Heart left ventricle (tissue), 16 donors: ENCODE results near the gene DSC3. TPM values are rescaled to one million over a fixed set of nuclear protein-coding genes. Genes with fewer than 3 reads are reported as not detected.
A peak's percentile ranks its signal among the peaks of the same experiment; 100 is the strongest.
"Not testable (repeated sequence)": the region's sequence is repeated elsewhere in the genome, so short reads cannot be mapped to it uniquely, and the experiment has no call there.

Experiments used
- ATAC-seq, 4 donors: fragments of 200-7000 bp; cut with Tn5 transposase; one replicate each; pipeline ENCODE4 v1.9.1; 2020 to 2022; ENCODE audit warnings: moderate library complexity in 4 of 4, mild to moderate bottlenecking in 3 of 4, moderate number of reproducible peaks in 1 of 4
- DNase-seq, 5 donors: peaks; one replicate each; pipeline ENCODE4 v3.0.0-alpha.2; 2020
- H3K27ac ChIP-seq, 12 donors: fragments of 200-600 bp; sonication (generic) in 4 of 12; one replicate each; pipeline versions ENCODE4 v1.5.0 to v1.8.0; 2016 to 2022; ENCODE audit warnings: mild to moderate bottlenecking in 2 of 12
- H3K27me3 ChIP-seq, 9 donors: fragments of 200-600 bp; sonication (generic) in 2 of 9; one replicate each; pipeline versions ENCODE4 v1.5.1 to v1.8.0; 2016 to 2022; ENCODE audit warnings: mild to moderate bottlenecking in 3 of 9
- H3K36me3 ChIP-seq, 9 donors: fragments of 200-600 bp; sonication (generic) in 2 of 9; one replicate each; pipeline versions ENCODE4 v1.5.0 to v1.8.0; 2018 to 2022; ENCODE audit warnings: mild to moderate bottlenecking in 2 of 9
- H3K4me1 ChIP-seq, 12 donors: fragments of 200-600 bp; sonication (generic) in 4 of 12; one replicate each; pipeline versions ENCODE4 v1.5.0 to v1.8.0; 2016 to 2022; ENCODE audit warnings: mild to moderate bottlenecking in 3 of 12
- H3K4me3 ChIP-seq, 12 donors: fragments of 200-600 bp; sonication (generic) in 4 of 12; one replicate each; pipeline versions ENCODE4 v1.5.0 to v1.8.0; 2017 to 2022; ENCODE audit warnings: mild to moderate bottlenecking in 9 of 12, moderate library complexity in 4 of 12
- H3K9me3 ChIP-seq, 12 donors: fragments of 200-600 bp; sonication (generic) in 4 of 12; one replicate each; pipeline versions ENCODE4 v1.5.0 to v1.8.0; 2016 to 2022; ENCODE audit warnings: mild to moderate bottlenecking in 1 of 12
- CTCF ChIP-seq, 12 donors: fragments of 200-600 bp; sonication (generic) in 4 of 12; IDR thresholded peaks; one replicate each; pipeline versions ENCODE4 v1.5.0 to v1.8.0; 2018 to 2022; ENCODE audit warnings: antibody characterized with exemption in 12 of 12, mild to moderate bottlenecking in 5 of 12
- POLR2A ChIP-seq, 2 donors: fragments of 450-650 bp; IDR thresholded peaks; one replicate each; pipeline ENCODE4 v1.6.1; 2017; ENCODE audit warnings: antibody characterized with exemption in 2 of 2, mild to moderate bottlenecking in 2 of 2, moderate library complexity in 2 of 2
- WGBS, 4 donors: extraction: QIAGEN DNeasy Blood & Tissue Kit in 2 of 4; methylation state at CpG; one replicate each; pipeline versions ENCODE4 v1.1.5 to v1.1.7; 2013 to 2018; 5-methylcytosine and 5-hydroxymethylcytosine counted together
- intact Hi-C, 10 donors: fragments of 100-400 bp; cut with DNase I; formaldehyde crosslinking; loops; one replicate each; pipeline versions ENCODE4 v1.11.1 to v1.14.2; 2022
- polyA plus RNA-seq, 2 donors: library from polyadenylated mRNA; stranded (reverse); fragments of 200-250 nt; gene quantifications; one replicate each; pipeline ENCODE4 v1.2.3, GENCODE V29; 2013
- total RNA-seq, 9 donors: library from RNA; depleted of rRNA in 2 of 9; stranded (reverse); fragments of >200 nt in 2 of 9; fragmentation: NEBNext Ultra II Directional in 3 of 9; extraction: Animal tissue kit (Norgen Biotek cat#: 25700) in 3 of 9; gene quantifications; one replicate each; pipeline versions ENCODE4 v1.1.0 to v1.2.4, GENCODE V29; 2016 to 2023
- donor health status: ischemic (EF 13 %, LVEDD 7.1; RV severe dilation, severe dysfunction).
- donor health status: healthy with polysubstance abuse.
- donor health status: DM: no; HTN: yes; CAD: no.
- donor health status: DM: no; HTN: no; CAD: no.
- donor health status: ischemic (EF 25% LVEDD 6.9; RV normal size, moderate dysfunction).
- donor health status: ischemic (EF 25% LVEDD 5.7; RV mildly dilated, moderate dysfunction).
- donor health status: healthy.
- donor health status: DM: yes; HTN: yes; CAD: no.
- donor health status: ischemic (EF 35%, LVEDD 5.7; RV mildly dilated, moderate dysfunction).
- donor health status: nonischemic (EF 11% LVEDD 7.7; RV severe dilation, severe dysfunction).
- donor health status: DM: yes; HTN: yes; CAD: no.
- donor health status: PGD.
- donor health status: ischemic (EF 29% LVEDD 5.4; RV normal size, mild dysfunction).
- donor health status: nonischemic (EF 23%, LVEDD 6.1; RV moderate dilation, normal function).

DSC3 gene
- total and polyA plus RNA-seq, 11 donors = 0.04 to 10.9 (median 0.13) TPM; not detected in 2

DNA sequence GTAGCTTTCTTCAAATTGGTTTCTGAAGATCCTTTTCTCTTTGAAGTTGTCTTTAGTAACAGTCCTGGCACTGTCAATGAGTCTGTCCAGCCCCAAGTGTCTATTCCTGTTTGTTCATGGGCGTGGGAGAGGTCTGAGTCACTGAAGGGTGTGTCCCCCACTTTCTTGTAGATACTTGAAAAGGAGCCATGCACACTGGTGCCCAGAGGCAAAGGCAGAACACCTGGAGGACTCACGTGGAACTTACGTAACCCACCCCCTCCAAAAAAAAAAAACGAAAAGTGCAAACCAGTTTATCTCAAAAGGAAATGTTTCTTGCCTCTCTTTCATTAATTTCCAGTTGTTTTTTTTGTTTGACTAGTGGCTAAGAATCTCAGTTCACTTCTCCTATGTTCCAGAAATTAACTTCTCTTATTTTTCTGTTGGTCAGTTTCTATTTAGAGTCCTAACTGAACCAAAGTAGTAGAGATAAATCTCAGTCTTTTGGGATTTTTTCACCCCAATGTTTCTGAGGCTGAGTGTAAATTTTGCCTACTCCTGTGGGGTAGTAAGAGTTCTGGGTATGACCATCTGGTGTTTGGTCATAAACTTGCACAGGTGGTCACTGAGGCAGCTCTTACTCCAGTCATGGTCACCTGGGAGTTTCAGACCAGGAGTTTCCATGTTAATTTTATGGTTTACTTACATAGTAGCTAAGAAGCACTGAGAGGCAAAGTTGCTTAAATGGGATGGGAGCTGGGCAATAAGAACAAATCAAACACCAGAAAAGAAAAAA, 54.9 kb downstream of the DSC3 start:
- H3K4me1 ChIP-seq = peaks cover 0 to 3% (median 0%) of the 10 kb centered on the region in 12 donors
- H3K36me3 ChIP-seq = no peaks in the 10 kb centered on the region
- intact Hi-C loops = no loop called here
- no peak overlapping the region for H3K4me3 ChIP-seq
- no peaks in the 10 kb centered on the region for H3K9me3 ChIP-seq
- no peak overlapping the region for H3K27ac ChIP-seq
- no peaks in the 10 kb centered on the region for H3K27me3 ChIP-seq
- 38 to 63% (median 58%) methylated on average over 4 of the region's 4 CpGs for WGBS, 4 donors
- no peak for DNase-seq
- TF ChIP-seq POLR2A (IDR thresholded peaks at IDR 0.05) (no peak), CTCF (IDR thresholded peaks at IDR 0.05) (no peak)
- ATAC-seq = peak in 2 of 4 donors; percentile 28 to 54

- intact Hi-C loops = no loop called here
- 94 to 96% (median 94%) methylated on average over 12 of the region's 12 CpGs for WGBS, 4 donors
- no peak for DNase-seq
Measured at GRCh38 chr18:30985753-30986152, 56.8 kb downstream of the DSC3 start.

GRCh38 chr18:30982285-30982992, 60.1 kb downstream of the DSC3 start:
- Histone ChIP-seq H3K27me3 (no peaks in the 10 kb centered on the region), H3K27ac (no peak overlapping the region), H3K4me3 (no peak overlapping the region), H3K36me3 (no peaks in the 10 kb centered on the region), H3K9me3 (no peaks in the 10 kb centered on the region), H3K4me1 (no peaks in the 10 kb centered on the region)
- ATAC-seq = no peak
- WGBS, 4 donors = 81 to 88% (median 86%) methylated on average over 11 of the region's 11 CpGs
- intact Hi-C loops = no loop called here
- no peak for DNase-seq
- no peak for TF ChIP-seq CTCF (IDR thresholded peaks at IDR 0.05)
- no peak for TF ChIP-seq POLR2A (IDR thresholded peaks at IDR 0.05)

More at GRCh38 chr18:30985753-30986152, 56.8 kb downstream of the DSC3 start:
- peaks cover 0 to 3% (median 0%) of the 10 kb centered on the region in 12 donors for H3K4me1 ChIP-seq
- no peaks in the 10 kb centered on the region for H3K9me3 ChIP-seq
- H3K4me3 ChIP-seq = no peak overlapping the region
- no peak for ATAC-seq
- TF ChIP-seq CTCF (IDR thresholded peaks at IDR 0.05) (no peak), POLR2A (IDR thresholded peaks at IDR 0.05) (no peak)
- H3K27ac ChIP-seq = no peak overlapping the region
- no peaks in the 10 kb centered on the region for H3K36me3 ChIP-seq
- H3K27me3 ChIP-seq = no peaks in the 10 kb centered on the region

- ATAC-seq, intact Hi-C loops, H3K4me1 ChIP-seq, H3K27ac ChIP-seq, H3K4me3 ChIP-seq, H3K36me3 ChIP-seq, DNase-seq, H3K9me3 ChIP-seq, H3K27me3 ChIP-seq: not testable (repeated sequence)
- 85 to 89% (median 87%) methylated on average over 4 of the region's 4 CpGs for WGBS, 4 donors
Measured at GRCh38 chr18:30978091-30978490, 64.5 kb downstream of the DSC3 start.
